HG02678 (cell line): ENCODE results near the gene HDAC5.
"Not testable (repeated sequence)": the region's sequence is repeated elsewhere in the genome, so short reads cannot be mapped to it uniquely, and the experiment has no call there.

ENCODE experiments used
- ATAC-seq: cut with Tn5 transposase; IDR thresholded peaks from one replicate; pipeline ENCODE4 v1.9.1; 2021; ENCODE audit warnings: mild to moderate bottlenecking, moderate library complexity; ENCODE audit not compliant: unreplicated experiment

HDAC5 gene

DNA sequence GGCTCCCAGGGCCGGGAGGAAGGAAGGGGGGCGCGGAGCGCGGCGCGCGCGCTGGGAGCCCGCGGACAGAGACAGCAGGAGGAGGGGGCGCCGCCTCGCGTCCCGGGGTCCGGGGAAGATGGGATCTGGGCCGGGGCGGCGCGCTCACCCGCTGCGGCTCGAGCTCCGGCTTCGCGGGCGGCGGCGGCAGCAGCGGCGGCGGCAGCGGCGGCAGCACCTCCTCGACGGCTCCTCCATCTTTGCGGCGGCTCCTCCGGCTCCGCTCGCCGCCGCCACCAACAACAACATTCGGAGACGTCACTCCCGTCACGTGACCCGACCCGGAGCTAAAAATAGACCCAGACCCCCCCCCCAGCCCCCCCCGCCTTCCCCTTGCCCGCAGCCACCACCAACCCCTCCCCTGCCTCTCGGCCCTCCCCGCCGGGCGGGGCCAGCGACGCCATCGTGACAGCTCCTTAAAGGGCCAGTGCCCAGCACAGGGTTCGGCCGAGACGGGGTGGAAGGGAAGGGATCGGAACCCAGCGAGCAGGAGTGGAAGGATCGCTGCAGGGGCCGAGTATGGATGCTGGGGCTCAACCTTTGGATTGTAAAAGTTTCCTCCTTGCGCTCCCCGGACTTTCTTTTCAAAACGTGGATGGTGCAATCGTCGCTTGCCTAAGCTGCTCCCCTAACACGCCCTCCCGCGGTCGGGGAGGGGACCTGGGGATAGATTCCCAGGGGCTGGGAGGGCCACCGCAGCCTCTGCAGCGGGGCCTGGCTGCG lies at the start of gene HDAC5:
TSS of gene HDAC5 (minus strand) at position 286 of the 762 bp plus-strand sequence. CDS start 6,126 bp downstream, outside the sequence.
- peak; percentile 94 for ATAC-seq

DNA sequence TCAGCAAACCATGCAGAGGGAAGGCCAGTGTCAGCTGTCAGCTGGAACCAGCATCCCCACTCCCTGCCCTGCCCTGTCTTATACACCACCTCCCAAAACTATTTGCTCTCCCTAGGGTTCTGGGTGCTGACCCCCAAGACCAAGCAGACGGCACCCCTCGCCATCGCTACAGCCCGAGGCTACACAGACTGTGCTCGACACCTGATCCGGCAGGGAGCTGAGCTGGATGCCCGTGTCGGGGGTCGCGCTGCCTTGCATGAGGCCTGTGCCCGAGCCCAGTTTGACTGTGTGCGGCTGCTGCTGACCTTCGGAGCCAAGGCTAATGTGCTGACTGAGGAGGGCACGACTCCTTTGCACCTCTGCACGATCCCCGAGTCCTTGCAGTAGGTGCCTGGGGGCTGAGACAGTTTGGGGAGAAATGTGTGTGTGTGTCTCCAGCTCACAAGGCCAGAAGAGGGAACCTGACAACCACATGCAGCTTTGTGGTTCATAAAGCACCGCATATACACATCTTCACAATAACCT lies 48.6 kb upstream of the HDAC5 start:
- no peak for ATAC-seq

DNA sequence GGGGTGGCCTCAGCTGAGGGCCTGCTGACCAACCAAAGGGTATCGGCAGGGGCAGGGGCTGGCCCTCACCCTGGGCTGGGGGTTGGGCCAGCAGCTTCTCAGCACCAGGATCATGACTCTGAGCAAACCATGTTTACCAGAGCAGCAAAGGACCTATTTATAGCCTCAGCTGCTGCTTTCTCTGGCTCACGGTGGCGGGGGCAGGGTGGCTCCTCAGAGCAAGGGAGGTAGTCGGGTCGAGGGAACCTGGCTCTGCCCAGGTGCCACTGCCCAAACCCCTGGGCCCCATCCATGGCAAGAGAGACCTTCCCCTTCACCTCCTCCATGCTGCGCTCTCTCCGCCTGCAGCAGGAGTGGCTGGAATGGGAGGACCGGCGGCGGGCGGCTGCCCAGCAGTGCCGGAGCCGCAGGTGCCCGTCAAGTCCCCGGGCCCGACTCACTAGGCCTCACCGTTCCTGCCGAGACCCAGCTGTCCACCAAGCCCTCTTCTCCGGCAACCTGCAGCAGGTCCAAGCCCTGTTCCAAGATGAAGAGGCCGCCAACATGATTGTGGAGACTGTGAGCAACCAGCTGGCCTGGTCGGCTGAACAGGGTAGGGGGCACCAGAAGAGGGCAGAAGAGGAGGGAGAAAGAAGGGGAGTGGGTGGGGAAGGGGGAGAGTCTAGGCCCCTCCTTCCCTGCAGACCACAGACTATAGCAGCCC lies 47.2 kb upstream of the HDAC5 start, which contains the start of gene ASB16:
TSS of gene ASB16 (plus strand) at position 206 of the 703 bp plus-strand sequence. CDS start at position 292, 86 bp downstream.
- ATAC-seq: no peak

DNA sequence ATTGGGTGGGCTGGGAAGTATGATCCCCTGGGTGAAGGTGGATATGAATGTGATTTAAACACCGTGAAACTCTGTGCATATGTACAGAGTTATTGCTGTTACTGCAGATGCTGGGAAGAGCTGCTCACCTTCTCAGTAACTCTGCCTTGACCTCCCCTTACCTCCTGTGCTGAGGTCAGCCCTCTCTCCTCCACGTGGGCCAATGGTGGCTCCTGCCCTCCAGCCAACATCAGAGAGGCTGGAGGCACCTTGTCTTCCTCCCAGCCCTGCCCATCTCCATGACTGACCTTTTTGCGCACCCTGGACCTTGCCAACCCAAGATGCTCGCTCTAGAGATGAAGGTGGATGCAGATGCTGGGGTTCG lies 46.7 kb upstream of the HDAC5 start:
- ATAC-seq: no peak

DNA sequence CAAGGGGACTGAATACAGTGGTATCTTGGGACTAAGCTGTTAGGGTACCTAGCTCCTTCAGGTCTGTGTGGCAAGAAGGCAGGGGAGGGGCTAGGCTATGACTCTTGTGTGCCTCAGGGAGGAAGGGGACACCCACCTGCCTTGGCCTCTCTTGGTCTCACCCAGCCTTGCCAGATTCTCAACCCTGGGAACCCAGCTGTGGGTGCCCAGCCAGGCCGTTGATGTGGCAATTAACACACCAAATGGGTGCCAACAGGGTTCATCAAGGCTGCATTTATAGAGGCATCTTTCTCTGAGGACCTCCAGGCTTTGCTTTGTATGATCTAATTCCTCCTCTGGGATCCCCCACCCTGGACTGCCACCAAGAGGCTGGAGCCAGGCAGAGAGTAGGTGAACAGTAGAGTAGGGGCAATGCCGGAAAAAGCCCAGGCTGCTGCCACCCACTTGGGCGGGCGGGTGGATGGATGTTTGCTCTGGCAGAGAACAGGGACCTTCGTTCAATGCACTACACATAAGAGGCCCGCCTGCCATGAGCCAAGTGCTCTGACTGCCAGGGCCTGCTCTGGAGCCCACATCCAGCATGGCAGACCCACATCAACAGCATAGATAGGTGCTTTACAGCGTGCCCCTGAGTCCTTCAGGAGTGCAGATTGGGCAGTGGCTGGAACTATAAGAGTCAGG lies 43.9 kb upstream of the HDAC5 start:
- ATAC-seq: no peak

DNA sequence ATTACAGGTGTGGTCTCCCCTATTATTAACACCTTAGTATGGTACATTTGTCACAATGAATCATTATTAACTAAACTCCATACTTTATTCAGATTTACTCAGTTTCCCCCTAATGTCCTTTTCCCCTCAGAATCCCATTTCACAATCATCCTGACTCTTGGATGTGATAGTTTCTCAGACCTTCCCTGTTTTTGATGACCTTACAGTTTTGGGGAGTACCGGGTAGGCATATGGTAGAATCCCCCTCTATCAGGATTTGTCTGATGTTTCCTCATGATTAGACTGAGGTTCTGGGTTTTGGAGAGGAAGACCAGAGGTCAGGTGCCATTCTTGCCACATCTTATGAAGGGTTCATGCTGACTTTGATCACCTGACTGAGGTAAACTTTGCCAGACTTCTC lies 41.0 kb upstream of the HDAC5 start:
- no peak for ATAC-seq

DNA sequence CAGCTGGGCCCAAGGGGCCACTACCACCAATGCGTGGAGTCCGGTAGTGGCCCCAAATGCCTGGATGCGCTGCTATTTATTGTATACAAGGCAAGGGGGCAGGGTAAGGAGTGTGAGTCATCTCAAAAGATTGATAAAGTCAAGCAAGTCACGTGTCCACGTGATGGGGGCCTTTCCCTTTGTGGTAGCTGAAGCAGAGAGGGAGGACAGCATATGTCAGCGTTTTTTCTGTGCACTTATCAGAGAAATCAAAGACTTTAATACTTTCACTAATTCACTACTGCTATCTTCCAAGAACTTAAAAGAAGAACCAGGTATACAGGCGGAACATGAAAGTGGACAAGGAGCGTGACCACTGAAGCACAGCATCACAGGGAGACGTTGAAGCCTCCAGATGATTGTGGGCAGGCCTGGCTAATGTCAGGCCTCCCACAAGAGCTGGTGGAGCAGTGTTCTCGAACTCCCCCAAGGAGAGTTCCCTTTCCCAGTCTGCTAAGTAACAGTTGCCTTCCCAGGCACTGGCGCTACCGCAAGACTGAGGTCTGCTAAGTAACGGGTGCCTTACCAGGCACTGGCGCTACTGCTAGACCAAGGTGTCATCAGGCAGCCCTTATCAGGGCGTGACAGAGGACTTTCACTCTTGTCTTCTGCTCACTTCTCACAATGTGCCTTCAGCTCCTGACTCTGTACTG lies 36.2 kb upstream of the HDAC5 start:
- no peak for ATAC-seq

DNA sequence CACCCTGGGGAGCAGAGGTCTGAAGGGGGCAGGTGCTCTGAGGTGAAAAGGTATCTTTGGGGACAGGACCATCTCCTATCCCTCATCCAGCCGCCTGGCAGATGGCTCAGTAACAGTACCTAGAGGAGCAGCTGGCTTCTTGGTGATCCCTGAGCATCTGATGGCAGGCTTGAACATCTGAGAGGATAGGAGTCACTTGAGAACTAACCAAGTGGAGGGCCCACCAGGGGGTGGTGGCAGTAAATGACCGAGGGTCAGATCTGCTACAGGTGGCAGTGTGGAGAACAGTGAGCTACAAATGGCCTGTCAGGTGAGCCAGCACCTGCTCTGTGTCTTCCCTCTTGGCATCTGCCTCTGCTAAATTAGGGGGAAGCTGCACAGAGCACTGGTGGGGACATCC lies 32.0 kb upstream of the HDAC5 start:
- no peak for ATAC-seq

DNA sequence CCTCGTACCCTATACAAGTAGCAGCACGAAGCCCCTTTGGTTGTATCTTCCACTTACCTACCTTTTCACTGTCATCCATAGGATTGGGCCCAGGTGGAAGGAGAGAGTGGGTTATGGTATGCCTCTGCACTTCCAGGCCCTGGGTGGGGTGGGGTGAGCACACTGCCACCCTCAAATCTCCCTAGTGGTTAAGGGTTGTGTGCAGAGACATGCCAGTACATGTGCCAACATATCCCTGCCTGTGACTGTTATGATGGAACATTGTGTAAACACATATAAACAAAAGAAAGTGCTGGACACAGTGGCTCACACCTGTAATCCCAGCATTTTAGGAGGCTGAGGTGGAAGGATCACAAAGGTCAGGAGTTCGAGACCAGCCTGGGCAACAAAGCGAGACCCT lies 29.4 kb upstream of the HDAC5 start:
- no peak for ATAC-seq

DNA sequence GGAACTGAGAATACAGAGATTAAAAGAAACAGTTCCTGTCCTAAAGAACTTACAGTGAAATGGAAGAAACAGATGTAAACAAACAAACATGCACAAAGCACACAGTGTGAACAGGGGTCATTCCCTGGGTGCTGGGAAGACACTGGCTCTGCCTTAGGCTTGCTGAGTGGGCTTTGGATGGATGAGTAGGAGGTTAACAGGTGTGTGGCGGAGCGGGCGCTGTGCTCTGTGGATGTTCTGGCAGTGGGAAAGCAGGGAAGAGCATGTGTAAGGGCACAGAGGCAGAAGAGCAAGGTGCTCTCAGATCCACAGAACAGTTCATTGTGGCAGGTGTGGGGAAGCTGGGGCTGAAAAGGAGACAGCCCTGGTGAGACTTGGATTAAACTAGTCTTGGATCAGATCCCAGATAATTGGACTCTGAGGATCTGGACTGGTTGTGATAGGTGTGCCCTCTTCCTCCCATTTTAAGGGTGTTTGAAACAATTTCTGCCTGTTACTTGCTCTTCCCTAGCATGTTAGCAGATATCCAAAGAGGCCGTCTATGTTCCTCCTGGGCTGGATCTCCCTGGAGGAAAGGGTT lies 26.4 kb upstream of the HDAC5 start:
- ATAC-seq: no peak

DNA sequence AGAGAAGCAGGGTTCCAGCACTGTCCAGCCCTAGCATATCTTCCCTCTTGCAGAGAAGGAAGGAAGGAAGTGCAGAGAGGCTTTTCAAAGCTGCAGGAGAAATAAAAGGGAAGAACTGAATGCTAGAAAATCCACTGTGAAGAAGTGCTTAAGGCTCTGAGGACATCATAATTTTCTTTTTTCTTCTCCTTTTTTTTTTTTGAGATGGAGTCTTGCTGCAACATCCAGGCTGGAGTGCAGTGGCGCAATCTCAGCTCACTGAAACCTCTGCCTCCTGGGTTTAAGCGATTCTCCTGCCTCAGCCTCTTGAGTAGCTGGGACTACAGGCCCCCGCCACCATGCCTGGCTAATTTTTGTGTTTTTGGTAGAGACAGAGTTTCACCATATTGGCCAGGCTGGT lies 25.6 kb upstream of the HDAC5 start:
- ATAC-seq: not testable (repeated sequence)

DNA sequence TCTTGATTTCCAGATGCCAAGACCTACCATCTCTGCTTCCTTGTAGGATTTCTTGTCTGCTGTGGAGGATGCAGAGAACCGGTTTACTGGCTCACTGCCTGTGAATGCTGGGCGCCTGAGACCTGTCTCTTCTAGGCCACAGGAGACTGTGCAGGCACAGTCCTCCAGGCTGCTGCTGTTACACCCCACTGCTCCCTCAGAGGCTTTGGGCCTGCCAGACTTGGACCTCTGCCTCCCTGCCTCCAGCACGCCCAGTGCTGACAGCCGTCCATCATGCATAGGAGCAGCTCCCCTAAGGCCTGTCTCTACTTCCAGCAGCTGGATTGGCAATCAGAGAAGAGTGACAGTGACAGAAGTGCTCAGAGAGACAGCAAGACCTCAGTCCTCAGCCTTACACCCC lies 24.4 kb upstream of the HDAC5 start:
- ATAC-seq: no peak

DNA sequence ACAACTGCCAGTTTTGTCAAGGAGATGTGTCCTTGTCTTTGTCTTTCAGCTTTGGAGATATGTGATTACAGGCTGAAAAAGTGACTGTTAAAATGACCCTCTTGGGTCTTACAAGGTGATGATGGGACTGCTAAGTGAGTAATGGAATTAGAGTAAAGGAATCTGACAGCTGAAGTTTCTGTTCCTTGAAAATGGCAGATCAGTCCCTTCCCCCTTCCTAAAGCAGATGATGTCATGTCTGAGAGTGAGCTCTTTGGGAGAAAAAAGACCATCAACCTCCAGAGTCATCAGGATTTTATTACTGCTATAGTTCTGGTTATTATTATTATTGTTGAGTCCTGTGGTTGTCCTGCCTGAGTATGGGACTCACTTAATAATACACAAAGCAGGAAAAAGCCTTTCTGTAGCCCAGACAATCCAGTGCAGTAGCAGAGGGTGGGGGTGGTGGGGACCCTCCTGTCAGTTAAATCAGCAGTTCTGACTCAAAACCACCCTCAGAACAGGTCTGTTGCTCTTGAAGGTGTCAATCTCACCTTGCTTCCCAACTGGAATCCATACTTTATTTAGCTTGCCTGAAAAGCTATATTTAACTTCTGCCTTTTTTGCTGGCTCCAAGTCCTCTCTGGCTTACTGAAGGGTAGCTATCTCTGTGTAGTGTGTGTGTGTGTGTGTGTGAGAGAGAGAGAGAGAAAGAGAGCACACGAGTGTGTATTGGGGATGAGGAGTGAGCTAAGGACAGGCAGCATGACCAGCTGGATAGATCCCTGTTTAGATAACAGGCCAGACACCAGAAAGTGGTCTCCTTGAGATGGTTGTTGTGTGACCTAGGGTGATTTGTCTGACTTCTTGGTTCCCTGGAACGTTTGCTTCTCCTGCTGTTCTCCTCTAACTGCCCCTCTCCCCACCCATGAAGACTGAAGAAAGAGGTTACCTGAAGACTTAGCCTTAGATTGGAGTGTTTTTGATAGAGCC lies 23.2 kb upstream of the HDAC5 start:
- no peak for ATAC-seq

DNA sequence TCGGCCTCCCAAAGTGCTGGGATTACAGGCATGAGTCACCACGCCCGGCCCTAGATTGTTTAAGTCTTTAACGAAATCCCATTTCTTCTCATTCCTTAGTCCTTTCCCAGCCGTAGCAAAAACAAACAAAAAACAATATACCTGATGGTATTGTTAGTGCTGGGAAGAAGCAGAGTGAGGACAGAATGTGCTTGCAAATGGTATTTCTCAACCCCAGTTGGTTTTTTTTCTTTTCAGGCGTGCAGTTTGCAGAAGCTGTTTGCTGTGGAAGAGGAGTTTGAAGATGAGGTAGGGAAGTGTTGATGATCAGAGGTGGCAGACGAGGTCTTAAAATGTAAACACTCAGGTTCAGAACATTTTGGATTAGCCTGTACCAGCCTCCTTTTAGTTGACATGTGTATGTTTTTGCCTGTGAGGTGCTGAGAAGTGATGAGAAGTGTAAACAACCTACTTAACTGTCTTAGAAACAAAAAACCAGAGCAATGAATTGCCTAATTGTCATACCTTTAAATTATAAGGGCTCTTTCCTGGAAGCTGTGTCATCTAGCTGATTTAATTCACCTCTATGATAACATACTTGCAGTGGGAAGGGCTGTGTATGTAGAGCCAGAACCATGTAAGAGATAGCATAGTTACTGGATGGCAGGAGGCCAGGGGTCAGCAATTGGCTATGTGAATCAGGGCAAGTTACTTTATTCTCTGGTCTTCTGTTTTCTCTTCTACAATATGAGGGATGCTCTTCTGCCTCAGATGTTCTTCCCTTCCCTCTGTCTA lies 21.7 kb upstream of the HDAC5 start:
- ATAC-seq: no peak

DNA sequence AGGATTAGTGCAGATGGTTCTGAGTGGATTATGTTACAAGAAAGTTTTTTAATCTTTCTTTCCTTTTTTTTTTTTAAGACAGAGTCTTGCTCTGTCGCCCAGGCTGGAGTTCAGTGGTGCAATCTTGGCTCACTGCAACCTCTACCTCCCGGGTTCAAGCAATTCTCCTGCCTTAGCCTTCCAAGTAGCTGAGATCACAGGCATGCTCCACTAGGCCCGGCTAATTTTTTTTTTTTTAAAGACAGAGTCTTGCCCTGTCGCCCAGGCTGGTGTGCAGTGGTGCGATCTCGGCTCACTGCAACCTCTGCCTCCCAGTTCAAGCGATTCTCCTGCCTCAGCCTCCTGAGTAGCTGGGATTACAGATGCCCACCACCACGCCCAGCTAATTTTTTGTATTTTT lies 20.5 kb upstream of the HDAC5 start:
- ATAC-seq: not testable (repeated sequence)

DNA sequence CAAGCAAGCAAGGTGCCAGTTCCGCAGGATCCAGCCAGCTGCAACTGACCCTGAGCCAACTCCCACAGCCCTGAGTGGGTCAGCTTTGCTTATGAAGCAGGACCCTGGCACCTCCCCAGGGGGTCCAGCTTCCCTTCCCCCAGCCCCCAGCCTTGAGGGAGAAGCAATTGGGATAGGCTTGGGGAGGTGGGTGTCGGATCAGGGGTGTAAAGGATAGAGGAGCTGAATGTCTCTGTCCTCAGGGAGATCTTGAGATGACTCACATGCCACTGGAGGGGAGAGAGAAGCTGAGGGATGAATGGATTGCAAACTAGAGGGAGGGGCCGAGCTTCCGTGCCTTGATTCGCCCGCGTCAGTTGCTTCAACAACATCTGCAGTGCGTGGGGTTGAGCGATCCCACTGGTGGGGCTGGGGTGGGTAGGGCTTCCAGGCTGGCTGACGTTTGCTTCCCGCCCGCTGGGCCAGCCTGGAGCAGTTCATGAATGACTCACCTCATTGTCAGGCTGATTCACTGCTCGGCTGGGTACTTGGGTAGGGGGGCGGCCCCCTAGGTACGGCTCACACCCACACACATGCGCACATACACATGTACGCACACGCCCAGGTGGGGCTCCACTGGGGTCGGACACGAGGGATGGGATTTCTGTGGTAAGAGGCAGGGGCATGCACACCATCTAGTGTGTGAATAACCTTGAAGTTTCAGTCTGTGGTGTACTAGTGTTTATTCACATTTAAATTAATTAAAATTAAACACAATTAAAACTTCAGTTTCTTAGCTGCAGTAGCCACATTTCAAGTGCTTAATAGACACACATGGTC lies 14.7 kb upstream of the HDAC5 start:
- ATAC-seq: no peak

DNA sequence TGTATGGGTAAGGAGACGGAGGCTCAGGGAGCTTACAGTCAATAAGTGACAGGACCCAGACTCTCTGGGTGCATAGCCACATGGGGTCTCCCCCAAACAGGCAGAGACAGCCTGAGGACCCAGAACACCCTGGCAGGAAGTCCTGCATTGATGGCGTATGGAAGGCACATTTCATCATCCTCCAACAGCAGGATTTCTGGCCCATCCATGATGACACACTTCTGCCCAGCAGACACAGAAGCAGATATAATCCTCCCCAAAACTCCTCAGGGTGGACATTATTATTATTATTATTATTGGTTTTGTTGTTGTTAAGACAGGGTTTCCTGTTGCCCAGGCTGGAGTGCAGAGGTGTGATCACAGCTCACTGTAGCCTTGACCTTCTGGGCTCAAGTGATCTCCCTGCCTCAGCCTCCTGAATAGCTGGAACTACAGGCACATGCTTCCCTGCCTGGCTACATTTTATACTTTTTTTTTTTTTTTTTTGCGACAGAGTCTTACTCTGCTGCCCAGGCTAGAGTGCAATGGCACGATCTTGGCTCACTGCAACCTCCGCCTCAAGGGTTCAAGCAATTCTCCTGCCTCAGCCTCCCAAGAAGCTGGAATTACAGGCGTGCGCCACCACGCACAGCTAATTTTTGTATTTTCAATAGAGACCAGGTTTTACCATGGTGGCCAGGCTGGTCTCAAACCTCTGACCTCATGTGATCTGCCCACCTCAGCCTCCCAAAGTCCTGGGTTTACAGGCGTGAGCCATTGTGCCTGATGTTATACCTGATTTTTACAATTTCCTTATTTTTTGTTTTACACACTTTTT lies 11.5 kb upstream of the HDAC5 start:
- no peak for ATAC-seq
